Right lobe of liver (tissue), 4 donors: ENCODE results near the gene MRGPRD.

Experiments
- CTCF ChIP-seq, 4 donors: fragments of 200-600 bp in 3 of 4; fragments of 450-650 bp in 1 of 4; IDR thresholded peaks; one replicate each; pipeline versions ENCODE4 v1.5.1 to v1.8.0; 2016 to 2022; ENCODE audit warnings: antibody characterized with exemption in 4 of 4, mild to moderate bottlenecking in 2 of 4
- POLR2A ChIP-seq: fragments of 450-650 bp; IDR thresholded peaks from one replicate; pipeline ENCODE4 v1.6.1; 2017; ENCODE audit warnings: antibody characterized with exemption, mild to moderate bottlenecking
- donor health status: DM: no; HTN: no; CAD: no.
- donor health status: DM: no; HTN: no; CAD: no.
- donor health status: DM: no; HTN: yes; CAD: no.

- TF ChIP-seq CTCF (IDR thresholded peaks at IDR 0.05) (no peak), POLR2A (no peak)
Observed at GRCh38 chr11:69024509-69024908, 43.7 kb upstream of the MRGPRD start.
